RCC 7860 (cell line): Measurements from ENCODE around the gene EVC2.

Experiments used
- DNase-seq: peaks from one replicate; pipeline ENCODE4 v3.0.0-alpha.2; 2015; ENCODE audit warnings: low spot score
- FAIRE-seq: peaks from 2 replicates; lab custom pipeline; 2012; peaks lifted over from hg19 to GRCh38; lab: Jason Lieb, UNC

EVC2 gene

GRCh38 chr4:5683566-5683965 is 24.8 kb downstream of the EVC2 start:
- DNase-seq (no peak), FAIRE-seq (no peak)

GRCh38 chr4:5678977-5679376 is 29.4 kb downstream of the EVC2 start:
- FAIRE-seq: no peak
- no peak for DNase-seq

- FAIRE-seq (no peak), DNase-seq (no peak)
Measured at GRCh38 chr4:5676763-5677162, 31.6 kb downstream of the EVC2 start.

- DNase-seq (no peak), FAIRE-seq (no peak)
Measured at GRCh38 chr4:5666741-5667140, 41.6 kb downstream of the EVC2 start.

GRCh38 chr4:5664778-5665177 is 43.6 kb downstream of the EVC2 start:
- DNase-seq (no peak), FAIRE-seq (no peak)

GRCh38 chr4:5662555-5662954 is 45.8 kb downstream of the EVC2 start:
- DNase-seq (no peak), FAIRE-seq (peak; percentile 100)

GRCh38 chr4:5661237-5661636 is 47.1 kb downstream of the EVC2 start:
- DNase-seq (no peak), FAIRE-seq (no peak)

GRCh38 chr4:5660185-5660584 is 48.2 kb downstream of the EVC2 start:
- DNase-seq: no peak
- no peak for FAIRE-seq

- DNase-seq (no peak), FAIRE-seq (no peak)
Measured at GRCh38 chr4:5658974-5659373, 49.4 kb downstream of the EVC2 start.

- FAIRE-seq: no peak
- no peak for DNase-seq
Measured at GRCh38 chr4:5656415-5656814, 51.9 kb downstream of the EVC2 start.

GRCh38 chr4:5654791-5655190 is 53.6 kb downstream of the EVC2 start:
- FAIRE-seq (no peak), DNase-seq (no peak)

- FAIRE-seq: no peak
- DNase-seq: no peak
Measured at GRCh38 chr4:5651089-5651488, 57.3 kb downstream of the EVC2 start.

GRCh38 chr4:5650040-5650439 is 58.3 kb downstream of the EVC2 start:
- no peak for DNase-seq
- no peak for FAIRE-seq

GRCh38 chr4:5647351-5647750 is 61.0 kb downstream of the EVC2 start:
- FAIRE-seq (no peak), DNase-seq (no peak)

GRCh38 chr4:5640096-5640495 is 68.3 kb downstream of the EVC2 start:
- FAIRE-seq (no peak), DNase-seq (no peak)

- DNase-seq (no peak), FAIRE-seq (no peak)
Measured at GRCh38 chr4:5639556-5639955, 68.8 kb downstream of the EVC2 start.

- no peak for DNase-seq
- FAIRE-seq: no peak
Measured at GRCh38 chr4:5638976-5639375, 69.4 kb downstream of the EVC2 start.

- FAIRE-seq: no peak
- DNase-seq: no peak
Measured at GRCh38 chr4:5638316-5638715, 70.0 kb downstream of the EVC2 start.

- no peak for FAIRE-seq
Measured at GRCh38 chr4:5636766-5637670, 71.3 kb downstream of the EVC2 start.

GRCh38 chr4:5635826-5636195 is 72.5 kb downstream of the EVC2 start:
- DNase-seq (no peak), FAIRE-seq (no peak)

More at GRCh38 chr4:5636766-5637670, 71.3 kb downstream of the EVC2 start:
- no peak for DNase-seq

GRCh38 chr4:5632571-5632970 is 75.8 kb downstream of the EVC2 start:
- no peak for DNase-seq

GRCh38 chr4:5632066-5632440 is 76.3 kb downstream of the EVC2 start:
- no peak for FAIRE-seq
- DNase-seq: no peak

More at GRCh38 chr4:5632571-5632970, 75.8 kb downstream of the EVC2 start:
- FAIRE-seq: no peak
